SHP77 (cell line): ENCODE data around the gene STK11.

Source experiments
- DNase-seq, 2 experiments: peaks; one replicate each; lab custom pipeline; 2025; lab: John Stamatoyannopoulos, UW

STK11 gene

GRCh38 chr19:1262623-1263123 is 57.1 kb downstream of the STK11 start:
- no peak for DNase-seq

- no peak for DNase-seq
Measured at GRCh38 chr19:1263188-1263587, 57.6 kb downstream of the STK11 start.

- DNase-seq: no peak
Measured at GRCh38 chr19:1264801-1265614, 59.4 kb downstream of the STK11 start.

GRCh38 chr19:1265615-1266128 is 60.1 kb downstream of the STK11 start:
- no peak for DNase-seq

- DNase-seq: peak; percentile 48 to 67
Measured at GRCh38 chr19:1266129-1266915, 60.7 kb downstream of the STK11 start.

GRCh38 chr19:1266916-1267476 is 61.4 kb downstream of the STK11 start:
- no peak for DNase-seq

GRCh38 chr19:1267477-1268225 is 62.1 kb downstream of the STK11 start:
- peak in 1 of 2 experiments; percentile 19 for DNase-seq

GRCh38 chr19:1268226-1269064 is 62.9 kb downstream of the STK11 start:
- no peak for DNase-seq

- peak; percentile 92 to 98 for DNase-seq
Measured at GRCh38 chr19:1269065-1269477, 63.5 kb downstream of the STK11 start, which contains the start of gene CIRBP. Gene CIRBP, plus strand, starts transcription at chr19:1269332. Its CDS starts 1,602 bp downstream, at chr19:1270934.

- DNase-seq: peak; percentile 59 to 75
Measured at GRCh38 chr19:1269478-1270212, 64.1 kb downstream of the STK11 start.

GRCh38 chr19:1270213-1270853 is 64.8 kb downstream of the STK11 start:
- DNase-seq: no peak

GRCh38 chr19:1270854-1271527 is 65.4 kb downstream of the STK11 start:
- DNase-seq: no peak

- no peak for DNase-seq
Measured at GRCh38 chr19:1271528-1272422, 66.2 kb downstream of the STK11 start.

GRCh38 chr19:1272423-1273262 is 67.1 kb downstream of the STK11 start:
- no peak for DNase-seq

- DNase-seq: no peak
Measured at GRCh38 chr19:1273263-1274041, 67.9 kb downstream of the STK11 start.
